Pons (tissue), 1 donor: Measurements from ENCODE around the gene COPS7B.
"Not testable (repeated sequence)": the region's sequence is repeated elsewhere in the genome, so short reads cannot be mapped to it uniquely, and the experiment has no call there.

Experiments used
- DNase-seq: peaks from one replicate; pipeline ENCODE4 v3.0.0-alpha.2; 2016; ENCODE audit warnings: low spot score

Gene COPS7B

DNA sequence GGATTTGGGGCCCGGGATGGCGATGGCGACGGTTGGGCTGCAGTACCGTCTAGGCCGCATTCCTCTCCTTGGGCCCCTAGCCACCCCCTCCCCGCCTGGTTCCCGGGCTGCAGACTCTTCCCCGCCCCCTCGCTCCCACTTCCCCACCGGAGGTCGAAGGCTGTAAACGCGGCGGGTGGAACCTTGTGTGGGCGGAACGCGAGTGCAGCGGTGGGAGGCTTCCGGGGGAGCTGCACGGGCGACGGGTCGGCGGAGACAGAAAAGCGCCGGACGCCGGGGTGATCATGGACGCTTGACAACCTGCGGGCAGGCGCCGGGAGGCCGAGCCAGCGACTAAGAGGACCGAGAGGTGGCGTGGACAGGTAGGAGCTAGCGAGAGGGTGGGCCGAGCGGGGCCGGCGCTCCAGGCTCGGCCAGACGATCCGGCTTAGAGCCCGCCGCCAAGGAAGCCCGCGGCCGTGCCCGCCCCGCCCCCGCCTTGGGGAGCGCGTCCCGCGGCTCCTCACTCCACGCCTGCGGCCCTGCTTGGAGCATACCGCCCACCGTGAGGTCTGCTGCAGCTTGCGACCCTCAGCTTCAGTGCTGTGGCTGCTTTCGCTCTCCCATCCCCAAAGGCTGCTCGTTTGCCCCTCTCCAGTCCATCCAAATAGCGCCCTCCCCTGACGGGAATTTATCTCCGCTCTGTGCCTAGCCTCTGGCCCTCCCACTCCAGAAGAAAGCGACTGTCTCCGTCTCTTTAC is at the start of gene COPS7B:
COPS7B (plus strand) TSS at position 269 of the 740 bp plus-strand sequence. CDS start 2,126 bp downstream, outside the sequence.
- peak; percentile 52 for DNase-seq

GRCh38 chr2:231737761-231738160 is 48.5 kb upstream of the COPS7B start:
- DNase-seq, result no peak

GRCh38 chr2:231743376-231744116 is 42.7 kb upstream of the COPS7B start:
- DNase-seq, result no peak

DNA sequence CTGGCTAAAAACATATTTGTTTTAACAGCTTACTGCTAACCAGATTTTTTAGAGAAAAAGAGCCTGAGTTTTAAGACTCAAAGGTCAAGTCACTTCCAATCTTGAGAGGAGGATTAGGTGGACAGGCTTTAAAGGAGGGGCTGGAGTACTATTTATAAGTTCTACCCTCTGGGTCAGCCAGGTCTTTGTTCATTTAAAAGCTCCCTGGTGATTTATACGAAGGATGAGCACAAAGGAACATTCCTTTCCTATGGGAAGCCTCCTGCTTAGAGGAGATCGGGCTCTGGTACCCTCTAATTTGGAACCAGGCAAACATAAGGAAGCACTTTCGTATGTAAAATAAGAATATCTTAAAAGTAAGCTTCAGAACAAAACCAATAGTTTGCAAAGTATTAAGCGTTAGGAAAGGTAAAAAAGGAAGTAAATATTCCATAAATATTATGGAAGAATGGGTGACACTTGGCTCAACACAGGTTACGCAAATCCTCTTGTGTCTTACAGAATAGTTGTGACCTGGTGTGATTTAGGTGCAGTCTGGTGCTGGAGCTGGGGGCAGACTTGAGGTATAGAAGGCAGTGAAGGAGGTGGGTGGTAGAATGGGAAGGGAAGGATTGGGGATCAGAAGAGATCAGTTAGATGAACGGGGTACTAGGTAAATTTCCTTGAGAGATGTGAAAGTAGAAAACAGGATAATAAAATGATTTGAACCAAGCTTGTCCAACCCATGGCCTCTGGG is 40.8 kb upstream of the COPS7B start:
- no peak for DNase-seq

DNA sequence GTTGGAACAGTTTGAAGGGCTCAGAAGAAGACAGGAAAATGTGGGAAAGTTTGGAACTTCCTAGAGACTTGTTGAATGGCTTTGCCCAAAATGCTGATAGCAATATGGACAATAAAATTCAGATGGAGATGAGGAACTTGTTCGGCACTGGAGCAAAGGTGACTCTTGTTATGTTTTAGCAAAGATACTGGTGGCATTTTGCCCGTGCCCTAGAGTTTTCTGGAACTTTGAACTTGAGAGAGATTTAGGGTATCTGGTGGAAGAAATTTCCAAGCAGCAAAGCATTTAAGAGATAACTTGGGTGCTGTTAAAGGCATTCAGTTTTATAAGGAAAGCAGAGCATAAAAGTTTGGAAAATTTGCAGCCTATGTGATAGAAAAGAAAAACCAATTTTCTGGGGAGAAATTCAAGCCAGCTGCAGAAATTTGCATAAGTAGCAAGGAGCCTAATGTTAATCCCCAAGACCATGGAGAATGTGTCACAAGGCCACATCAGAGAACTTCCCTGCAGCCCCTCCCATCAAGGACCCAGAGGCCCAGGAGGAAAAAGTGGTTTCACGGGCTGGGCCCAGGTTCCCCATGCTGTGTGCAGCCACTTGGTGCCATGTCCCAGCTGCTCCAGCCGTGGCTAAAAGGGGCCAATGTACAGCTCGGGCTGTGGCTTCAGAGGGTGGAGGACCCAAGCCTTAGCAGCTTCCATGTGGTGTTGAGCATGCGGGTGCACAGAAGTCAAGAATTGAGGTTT is 37.9 kb upstream of the COPS7B start:
- not testable (repeated sequence) for DNase-seq

DNA sequence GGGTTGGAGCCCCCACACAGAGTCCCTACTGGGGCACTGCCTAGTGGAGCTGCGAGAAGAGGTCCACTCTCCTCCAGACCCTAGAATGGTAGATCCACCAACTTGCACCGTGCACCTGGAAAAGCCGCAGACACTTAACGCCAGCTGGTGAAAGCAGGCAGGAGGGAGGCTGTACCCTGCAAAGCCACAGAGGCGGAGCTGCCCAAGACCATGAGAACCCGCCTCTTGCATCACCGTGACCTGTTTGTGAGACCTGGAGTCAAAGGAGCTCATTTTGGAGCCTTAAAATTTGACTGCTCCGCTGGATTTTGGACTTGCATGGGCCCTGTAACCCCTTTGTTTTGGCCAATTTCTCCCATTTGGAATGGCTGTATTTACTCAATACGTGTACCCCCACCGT is 37.2 kb upstream of the COPS7B start:
- DNase-seq, result not testable (repeated sequence)

DNA sequence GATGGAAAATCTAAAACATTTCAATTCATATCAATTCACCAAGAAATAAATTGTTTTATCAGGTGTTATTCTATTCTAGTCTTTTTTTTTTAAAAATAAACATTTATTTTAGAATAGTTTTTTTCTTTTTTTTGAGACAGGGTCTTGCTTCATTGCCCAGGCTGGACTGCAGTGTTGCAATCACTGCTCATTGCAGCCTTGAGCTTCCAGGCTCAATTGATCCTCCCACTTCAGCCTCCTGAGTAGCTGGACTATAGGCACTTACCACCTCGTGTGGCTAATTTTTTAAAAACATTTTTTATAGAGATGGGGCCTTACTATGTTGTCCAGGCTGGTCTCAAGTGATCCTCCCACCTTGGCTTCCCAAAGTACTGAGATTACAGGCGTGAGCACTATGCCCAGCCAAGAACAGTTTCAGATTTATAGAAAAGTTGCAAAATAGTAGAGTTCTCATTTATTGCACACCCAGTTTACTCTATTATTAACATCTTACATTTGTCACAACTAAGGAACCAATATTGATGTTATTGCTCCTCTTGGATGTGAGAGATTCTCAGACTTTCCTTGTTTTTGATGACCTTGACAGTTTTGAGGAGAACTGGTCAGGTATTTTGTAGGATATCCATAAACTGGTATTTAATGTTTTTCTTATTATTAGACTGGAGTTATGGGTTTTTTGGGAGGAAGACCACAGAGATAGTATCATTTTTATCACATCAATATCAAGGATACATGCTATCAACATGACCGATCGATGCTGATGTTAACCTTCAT is 35.0 kb upstream of the COPS7B start:
- no peak for DNase-seq

- no peak for DNase-seq
Observed at GRCh38 chr2:231752061-231752460, 34.2 kb upstream of the COPS7B start.

GRCh38 chr2:231761735-231762134 is 24.5 kb upstream of the COPS7B start:
- no peak for DNase-seq

DNA sequence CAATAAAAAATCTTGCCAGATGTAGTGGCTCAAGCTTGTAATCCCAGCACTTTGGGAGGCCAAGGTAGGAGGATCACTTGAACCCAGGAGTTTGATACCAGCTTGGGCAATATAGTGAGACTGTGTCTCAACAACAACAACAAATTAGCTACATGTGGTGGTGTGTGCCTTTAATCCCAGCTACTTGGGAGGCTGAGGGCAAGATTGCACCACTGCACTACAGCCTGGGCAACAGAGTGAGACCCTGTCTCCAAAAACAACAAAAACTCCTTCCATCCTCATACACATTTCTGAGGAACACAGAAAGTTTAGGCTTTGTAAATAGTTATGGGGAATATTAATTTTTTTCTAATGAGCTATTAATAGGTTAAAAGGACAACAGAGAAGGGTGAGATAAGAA is 22.1 kb upstream of the COPS7B start:
- DNase-seq, result no peak

DNA sequence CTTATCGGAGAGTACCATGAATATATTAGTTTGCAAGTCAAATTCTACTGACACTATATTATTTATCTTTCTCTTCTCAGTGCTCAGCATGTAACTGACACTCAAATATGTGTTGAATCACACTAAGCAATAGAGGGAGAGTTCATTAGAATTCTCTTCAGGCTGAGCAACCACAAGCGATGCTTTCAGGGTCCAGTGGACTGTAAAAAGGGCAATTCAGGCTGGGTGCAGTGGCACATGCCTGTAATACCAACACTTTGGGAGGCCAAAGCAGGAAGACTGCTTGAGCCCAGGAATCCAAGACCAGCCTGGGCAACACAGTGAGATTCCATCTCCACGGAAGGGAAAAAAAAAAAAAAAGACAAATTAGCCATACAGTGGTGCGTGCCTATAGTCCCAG is 21.5 kb upstream of the COPS7B start:
- DNase-seq, result peak; percentile 87

DNA sequence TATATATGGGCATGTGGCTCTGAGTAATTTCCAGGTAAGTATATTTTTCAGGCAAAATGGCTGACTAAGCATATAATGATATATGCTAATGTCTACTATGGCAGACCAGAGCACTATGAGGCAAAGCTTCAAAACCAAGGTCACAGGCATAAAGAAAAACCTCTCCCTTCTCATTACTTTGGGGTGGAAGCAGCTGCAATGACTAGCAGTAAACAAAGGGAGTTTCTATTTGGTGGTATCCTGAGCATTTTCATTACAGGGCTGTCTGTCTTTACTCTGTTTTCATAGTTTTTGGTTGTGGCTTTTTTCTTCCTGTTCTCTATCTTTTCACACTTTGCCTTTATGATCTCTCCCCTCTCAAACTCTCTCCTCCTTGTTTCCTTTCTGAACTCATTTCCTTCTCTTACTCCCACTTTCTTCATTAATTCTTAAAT is 20.7 kb upstream of the COPS7B start:
- no peak for DNase-seq

DNA sequence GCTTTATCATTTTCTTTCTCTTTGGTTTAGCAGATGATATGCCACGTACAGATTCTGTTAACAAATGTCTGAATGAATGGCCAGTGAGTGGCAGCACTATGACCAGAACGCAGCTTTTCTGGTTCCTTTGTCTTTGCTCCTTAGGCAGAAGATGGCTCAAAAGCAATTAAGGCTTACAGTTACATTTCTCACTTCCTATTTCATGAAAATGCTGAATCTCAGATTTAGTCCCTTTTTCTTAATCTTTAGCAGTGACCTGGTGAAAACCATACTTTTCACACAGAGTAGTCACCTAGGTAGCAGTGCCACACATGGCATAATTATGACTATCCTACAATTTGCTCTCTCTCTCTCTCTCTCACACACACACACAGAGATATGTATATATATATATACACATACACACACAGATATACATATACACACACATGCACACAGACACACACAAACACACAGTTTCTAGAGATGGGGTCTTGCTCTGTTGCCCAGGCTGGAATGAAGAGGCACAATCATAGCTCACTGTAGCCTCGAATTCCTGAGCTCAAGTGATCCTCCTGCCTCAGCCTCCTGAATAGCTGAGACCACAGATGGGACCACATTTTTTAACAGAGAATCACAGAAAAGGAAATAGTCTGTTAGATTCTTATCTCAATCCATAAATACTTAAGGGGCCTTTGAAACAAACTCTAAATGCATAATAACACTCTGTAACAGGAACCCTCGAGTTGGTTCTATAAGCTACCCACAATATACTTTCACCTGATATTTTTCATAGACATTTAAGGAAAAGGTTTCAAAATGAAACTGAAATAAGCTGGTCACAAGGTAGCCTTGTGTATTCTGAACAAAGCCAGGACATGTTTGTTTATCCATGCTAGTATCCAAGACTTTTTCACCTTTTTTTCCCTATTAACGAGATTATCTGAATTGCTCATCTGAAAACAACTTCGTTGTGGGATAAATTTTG is 16.8 kb upstream of the COPS7B start:
- DNase-seq, result no peak

DNA sequence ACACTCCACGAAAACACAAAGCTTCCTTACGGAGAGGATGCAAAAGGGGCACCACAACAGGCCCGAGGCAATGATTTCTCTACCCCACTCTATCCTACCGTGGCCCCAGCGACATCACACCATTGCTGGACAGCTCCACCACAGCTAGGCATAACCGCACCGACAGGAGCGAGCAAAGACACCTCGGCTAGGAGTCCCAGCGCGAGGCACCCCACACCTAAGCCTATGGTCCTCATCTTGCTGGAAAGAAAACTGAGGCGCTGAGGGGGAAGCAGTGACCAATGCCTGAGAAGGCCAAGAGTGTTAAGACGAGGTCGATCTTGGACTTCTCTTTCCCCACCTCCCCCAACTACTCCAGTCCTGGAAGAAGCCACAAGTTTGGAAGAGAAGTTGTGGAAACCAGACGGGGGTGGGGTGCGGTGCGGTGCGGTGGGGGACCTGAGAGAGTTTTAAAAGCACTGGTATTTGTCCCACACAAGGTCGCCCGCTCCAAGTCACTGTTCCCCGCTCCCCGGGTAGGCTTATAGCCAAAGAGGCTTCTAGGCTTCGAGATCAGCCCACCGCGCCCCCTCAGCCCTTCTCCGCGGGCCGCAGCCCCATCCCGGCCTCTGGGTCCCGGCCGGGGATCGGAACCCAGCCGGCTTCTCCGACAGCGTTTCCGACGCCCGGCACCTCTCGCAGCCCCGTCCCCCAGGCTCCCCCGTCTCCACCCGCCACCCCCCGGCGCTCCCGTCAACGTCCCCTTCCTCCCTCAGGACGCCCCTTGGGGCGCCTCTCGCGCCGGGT is 5.9 kb upstream of the COPS7B start:
- DNase-seq, result no peak

GRCh38 chr2:231780909-231781797 is 5.1 kb upstream of the COPS7B start, which contains the start of gene PDE6D:
Gene PDE6D (minus strand): TSS chr2:231781282. CDS start chr2:231781114, 168 bp downstream.
- peak; percentile 99 for DNase-seq

DNA sequence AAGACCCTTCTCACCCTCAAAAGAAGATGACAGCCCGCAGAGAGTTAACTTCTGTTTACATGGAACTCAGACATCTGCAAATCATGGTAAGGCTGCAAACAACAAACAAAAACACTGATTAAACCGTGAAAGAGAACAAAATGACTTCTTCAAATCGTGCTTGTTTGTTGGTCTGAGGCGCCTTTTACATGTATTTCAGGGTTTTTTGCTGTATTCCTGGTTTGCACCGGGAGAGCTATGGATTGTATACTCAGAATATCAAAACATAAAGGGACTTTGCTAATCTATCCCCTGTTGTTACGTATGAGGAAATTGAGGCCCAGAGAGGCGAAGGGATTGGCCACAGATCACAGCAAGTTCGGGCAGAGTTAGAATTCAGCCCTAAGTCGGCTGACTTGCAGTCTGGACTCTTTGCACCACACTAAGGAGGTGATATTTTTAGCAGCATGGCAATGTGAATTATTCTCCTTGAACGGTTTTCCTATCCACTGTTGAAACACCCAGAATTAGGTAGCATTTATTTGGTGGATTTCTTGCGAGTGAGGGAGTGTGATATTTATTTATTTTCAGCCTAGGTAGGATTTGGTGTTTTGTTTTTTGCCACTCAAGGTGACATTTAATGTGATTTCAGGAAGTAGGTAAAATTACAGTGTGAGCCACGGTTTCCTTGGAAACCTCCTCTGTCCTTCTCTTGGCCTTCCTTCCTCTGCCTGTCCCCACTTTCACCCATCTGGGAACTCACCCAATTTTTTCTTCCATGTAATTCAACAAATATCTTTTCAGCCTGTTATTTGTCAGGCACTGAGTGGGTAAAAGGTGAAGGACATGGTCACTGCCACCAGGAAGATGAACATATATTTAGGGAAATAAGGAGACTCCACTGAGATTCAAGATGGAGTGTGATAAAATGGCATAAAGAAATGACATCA is 4.2 kb upstream of the COPS7B start:
- DNase-seq, result peak; percentile 60

GRCh38 chr2:231785413-231785812 is 832 bp upstream of the COPS7B start:
- no peak for DNase-seq
